HCT116 (cell line): Measurements from ENCODE around the gene ZNF423.

Experiments used
- CEBPB ChIP-seq: IDR thresholded peaks from 2 replicates; pipeline ENCODE4 v1.6.1; 2012; ENCODE audit warnings: low read depth
- EZH2 ChIP-seq: fragments of 200-600 bp; sonication (generic); IDR thresholded peaks from 2 replicates; pipeline ENCODE4 v1.6.1; 2017; ENCODE audit warnings: antibody characterized with exemption, mixed run types
- EZH2phosphoT487 ChIP-seq: fragments of 200-600 bp; IDR thresholded peaks from 2 replicates; pipeline ENCODE4 v1.6.1; 2018; ENCODE audit warnings: antibody characterized with exemption, borderline replicate concordance
- POLR2A ChIP-seq: IDR thresholded peaks from 2 replicates; pipeline ENCODE4 v1.7.0; 2011; ENCODE audit warnings: borderline replicate concordance; ENCODE audit not compliant: insufficient read depth, insufficient read length; ENCODE audit errors: extremely low read depth
- POLR2AphosphoS5 ChIP-seq: IDR thresholded peaks from 2 replicates; pipeline ENCODE4 v1.6.1; 2011; ENCODE audit warnings: mild to moderate bottlenecking, low read depth, low read length, moderate library complexity
- SIN3A ChIP-seq: IDR thresholded peaks from 2 replicates; pipeline ENCODE4 v1.6.1; 2012; ENCODE audit warnings: low read depth
- SRF ChIP-seq: IDR thresholded peaks from 2 replicates; pipeline ENCODE4 v1.6.1; 2012; ENCODE audit warnings: low read depth
- TCF7L2 ChIP-seq: IDR thresholded peaks from 2 replicates; pipeline ENCODE4 v1.7.0; 2011; ENCODE audit warnings: borderline replicate concordance, inconsistent platforms; ENCODE audit not compliant: insufficient read depth, insufficient read length; ENCODE audit errors: extremely low read depth
- TF ChIP-seq, protein P1 (sequence below), 3 experiments: fragments of 200-600 bp in 1 of 3; sonication (generic) in 1 of 3; IDR thresholded peaks in 2 of 3; conservative IDR thresholded peaks in 1 of 3; 2 replicates each; pipeline ENCODE4 v1.5.1; 2012 to 2017; ENCODE audit warnings: low read depth in 2 of 3, low read length in 2 of 3, antibody characterized with exemption in 1 of 3, borderline replicate concordance in 1 of 3, control low read depth in 1 of 3, mild to moderate bottlenecking in 1 of 3, mixed read lengths in 1 of 3, mixed run types in 1 of 3, moderate library complexity in 1 of 3; ENCODE audit not compliant: insufficient read depth in 1 of 3
- TF ChIP-seq, protein P2 (sequence below): IDR thresholded peaks from 2 replicates; pipeline ENCODE4 v1.6.1; 2011; ENCODE audit warnings: mild to moderate bottlenecking, low read length, moderate library complexity; ENCODE audit not compliant: insufficient replicate concordance; ENCODE audit errors: extremely low read depth

GRCh38 chr16:49621241-49622083, 234.4 kb downstream of the ZNF423 start:
- TF ChIP-seq, protein P1, sequence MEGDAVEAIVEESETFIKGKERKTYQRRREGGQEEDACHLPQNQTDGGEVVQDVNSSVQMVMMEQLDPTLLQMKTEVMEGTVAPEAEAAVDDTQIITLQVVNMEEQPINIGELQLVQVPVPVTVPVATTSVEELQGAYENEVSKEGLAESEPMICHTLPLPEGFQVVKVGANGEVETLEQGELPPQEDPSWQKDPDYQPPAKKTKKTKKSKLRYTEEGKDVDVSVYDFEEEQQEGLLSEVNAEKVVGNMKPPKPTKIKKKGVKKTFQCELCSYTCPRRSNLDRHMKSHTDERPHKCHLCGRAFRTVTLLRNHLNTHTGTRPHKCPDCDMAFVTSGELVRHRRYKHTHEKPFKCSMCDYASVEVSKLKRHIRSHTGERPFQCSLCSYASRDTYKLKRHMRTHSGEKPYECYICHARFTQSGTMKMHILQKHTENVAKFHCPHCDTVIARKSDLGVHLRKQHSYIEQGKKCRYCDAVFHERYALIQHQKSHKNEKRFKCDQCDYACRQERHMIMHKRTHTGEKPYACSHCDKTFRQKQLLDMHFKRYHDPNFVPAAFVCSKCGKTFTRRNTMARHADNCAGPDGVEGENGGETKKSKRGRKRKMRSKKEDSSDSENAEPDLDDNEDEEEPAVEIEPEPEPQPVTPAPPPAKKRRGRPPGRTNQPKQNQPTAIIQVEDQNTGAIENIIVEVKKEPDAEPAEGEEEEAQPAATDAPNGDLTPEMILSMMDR (IDR thresholded peaks at IDR 0.05 in 2 of 3, conservative IDR thresholded peaks at IDR 0.05 in 1 of 3; ENCODE audit: borderline replicate concordance in 1 of 3, insufficient read depth in 1 of 3, low read depth in 2 of 3, low read length in 2 of 3): no peak
- TF ChIP-seq EZH2 (no peak), SRF (no peak), CEBPB (no peak), POLR2AphosphoS5 (no peak), TCF7L2 (no peak), POLR2A (no peak), SIN3A (no peak), EZH2phosphoT487 (no peak)
- TF ChIP-seq, protein P2, sequence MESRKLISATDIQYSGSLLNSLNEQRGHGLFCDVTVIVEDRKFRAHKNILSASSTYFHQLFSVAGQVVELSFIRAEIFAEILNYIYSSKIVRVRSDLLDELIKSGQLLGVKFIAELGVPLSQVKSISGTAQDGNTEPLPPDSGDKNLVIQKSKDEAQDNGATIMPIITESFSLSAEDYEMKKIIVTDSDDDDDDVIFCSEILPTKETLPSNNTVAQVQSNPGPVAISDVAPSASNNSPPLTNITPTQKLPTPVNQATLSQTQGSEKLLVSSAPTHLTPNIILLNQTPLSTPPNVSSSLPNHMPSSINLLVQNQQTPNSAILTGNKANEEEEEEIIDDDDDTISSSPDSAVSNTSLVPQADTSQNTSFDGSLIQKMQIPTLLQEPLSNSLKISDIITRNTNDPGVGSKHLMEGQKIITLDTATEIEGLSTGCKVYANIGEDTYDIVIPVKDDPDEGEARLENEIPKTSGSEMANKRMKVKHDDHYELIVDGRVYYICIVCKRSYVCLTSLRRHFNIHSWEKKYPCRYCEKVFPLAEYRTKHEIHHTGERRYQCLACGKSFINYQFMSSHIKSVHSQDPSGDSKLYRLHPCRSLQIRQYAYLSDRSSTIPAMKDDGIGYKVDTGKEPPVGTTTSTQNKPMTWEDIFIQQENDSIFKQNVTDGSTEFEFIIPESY: no peak
